ENCODE data around the gene MAPKBP1. TPM values are rescaled to one million over a fixed set of nuclear protein-coding genes. Genes with fewer than 3 reads are reported as not detected.

The MAPKBP1 gene
- polyA plus RNA-seq, 3 donors = 0.76 to 8.6 (median 1.1) TPM

- H3K79me2 ChIP-seq (ENCODE audit: insufficient read depth, low read length) = no peaks in the 10 kb centered on the region
- H3K4me1 ChIP-seq (ENCODE audit: control insufficient read depth in 1 of 2, insufficient read depth in 2 of 2, low read length in 2 of 2) = no peaks in the 10 kb centered on the region
- no peak overlapping the region for H3K4me2 ChIP-seq (replicated peaks; ENCODE audit: extremely low read depth, low read length, poor library complexity, severe bottlenecking)
- no peak for DNase-seq
- H3K36me3 ChIP-seq (replicated peaks in 1 of 2; ENCODE audit: control insufficient read depth in 1 of 2, insufficient read depth in 2 of 2, low read length in 2 of 2) = no peaks in the 10 kb centered on the region
- H4K20me1 ChIP-seq (ENCODE audit: insufficient read depth, low read length) = no peaks in the 10 kb centered on the region
- no peak for TF ChIP-seq CTCF (IDR thresholded peaks at IDR 0.05)
- Mint-ChIP-seq H3K4me1 (no peaks in the 10 kb centered on the region), H3K36me3 (no peaks in the 10 kb centered on the region), H3K27me3 (ENCODE audit: low read depth in 3 of 3) (peaks cover 7 to 9% (median 8%) of the 10 kb centered on the region in 3 donors), H3K9me3 (no peaks in the 10 kb centered on the region), H3K4me3 (no peak overlapping the region), H3K27ac (no peak overlapping the region)
- H3K9me3 ChIP-seq (replicated peaks in 1 of 2; ENCODE audit: control insufficient read depth in 1 of 2, insufficient read depth in 1 of 2, low read length in 2 of 2) = no peaks in the 10 kb centered on the region
- no peak overlapping the region for H3K27ac ChIP-seq (ENCODE audit: low read depth in 1 of 2, low read length in 2 of 2)
- H3K9ac ChIP-seq (ENCODE audit: insufficient read depth, low read length, poor library complexity, severe bottlenecking) = no peak overlapping the region
- 96% methylated on average over 7 of the region's 9 CpGs for WGBS (ENCODE audit: insufficient coverage)
- intact Hi-C loops (cut with micrococcal nuclease) = no loop called here
- no peak overlapping the region for H3K4me3 ChIP-seq (replicated peaks in 1 of 3; ENCODE audit: low read depth in 2 of 3, low read length in 3 of 3)
- no peaks in the 10 kb centered on the region for H3K27me3 ChIP-seq (ENCODE audit: control insufficient read depth in 2 of 2, insufficient read depth in 2 of 2, low read length in 2 of 2)
- no peak overlapping the region for H2AFZ ChIP-seq (ENCODE audit: insufficient read depth, low read depth, low read length, poor library complexity, severe bottlenecking)
Measured at GRCh38 chr15:41872166-41872747, 98.0 kb downstream of the MAPKBP1 start.

- Mint-ChIP-seq H3K36me3 (no peaks in the 10 kb centered on the region), H3K27me3 (ENCODE audit: low read depth in 3 of 3) (peaks cover 6 to 8% (median 6%) of the 10 kb centered on the region in 3 donors), H3K4me1 (no peaks in the 10 kb centered on the region), H3K4me3 (no peak overlapping the region), H3K9me3 (no peaks in the 10 kb centered on the region), H3K27ac (no peak overlapping the region)
- Histone ChIP-seq H3K27me3 (ENCODE audit: control insufficient read depth in 2 of 2, insufficient read depth in 2 of 2, low read length in 2 of 2) (no peaks in the 10 kb centered on the region), H3K9me3 (replicated peaks in 1 of 2; ENCODE audit: control insufficient read depth in 1 of 2, insufficient read depth in 1 of 2, low read length in 2 of 2) (no peaks in the 10 kb centered on the region), H2AFZ (ENCODE audit: insufficient read depth, low read depth, low read length, poor library complexity, severe bottlenecking) (no peak overlapping the region), H3K4me1 (ENCODE audit: control insufficient read depth in 1 of 2, insufficient read depth in 2 of 2, low read length in 2 of 2) (no peaks in the 10 kb centered on the region), H3K4me3 (replicated peaks in 1 of 3; ENCODE audit: low read depth in 2 of 3, low read length in 3 of 3) (no peak overlapping the region), H3K9ac (ENCODE audit: insufficient read depth, low read length, poor library complexity, severe bottlenecking) (no peak overlapping the region), H3K79me2 (ENCODE audit: insufficient read depth, low read length) (no peaks in the 10 kb centered on the region), H3K4me2 (replicated peaks; ENCODE audit: extremely low read depth, low read length, poor library complexity, severe bottlenecking) (no peak overlapping the region), H3K27ac (ENCODE audit: low read depth in 1 of 2, low read length in 2 of 2) (no peak overlapping the region), H4K20me1 (ENCODE audit: insufficient read depth, low read length) (no peaks in the 10 kb centered on the region), H3K36me3 (replicated peaks in 1 of 2; ENCODE audit: control insufficient read depth in 1 of 2, insufficient read depth in 2 of 2, low read length in 2 of 2) (no peaks in the 10 kb centered on the region)
- no peak for TF ChIP-seq CTCF (IDR thresholded peaks at IDR 0.05)
- WGBS (ENCODE audit: insufficient coverage) = 91% methylated on average over 8 of the region's 8 CpGs
- DNase-seq = no peak
- intact Hi-C loops (cut with micrococcal nuclease) = no loop called here
Measured at GRCh38 chr15:41873711-41874110, 99.4 kb downstream of the MAPKBP1 start.

Measured in CD14-positive monocyte (primary cell).